H9 (cell line): ENCODE measurements around the gene MAP3K8. TPM values are rescaled to one million over a fixed set of nuclear protein-coding genes. Genes with fewer than 3 reads are reported as not detected.

Experiments
- DNase-seq: peaks from one replicate; pipeline ENCODE4 v3.0.0-alpha.2; 2017
- H2AFZ ChIP-seq: one replicate; pipeline ENCODE4 v1.6.1; 2013; ENCODE audit warnings: mild to moderate bottlenecking, low read length, control low read depth, moderate library complexity
- H2AK5ac ChIP-seq: 2 replicates; pipeline ENCODE4 v1.6.1; 2013; ENCODE audit warnings: low read length, control low read depth, mixed read lengths; ENCODE audit not compliant: insufficient read length
- H2BK120ac ChIP-seq: one replicate; pipeline ENCODE4 v1.6.1; 2013; ENCODE audit warnings: low read depth, mild to moderate bottlenecking, low read length, control low read depth, inconsistent platforms; ENCODE audit not compliant: poor library complexity, severe bottlenecking
- H2BK12ac ChIP-seq: 2 replicates; pipeline ENCODE4 v1.6.1; 2013; ENCODE audit warnings: low read length, control low read depth, mixed read lengths, low read depth; ENCODE audit not compliant: insufficient read length
- H2BK15ac ChIP-seq: 2 replicates; pipeline ENCODE4 v1.6.1; 2013; ENCODE audit warnings: low read depth, low read length, control low read depth
- H2BK20ac ChIP-seq: one replicate; pipeline ENCODE4 v1.6.1; 2013; ENCODE audit warnings: low read depth, mild to moderate bottlenecking, low read length, control low read depth, inconsistent platforms; ENCODE audit not compliant: poor library complexity, severe bottlenecking
- H2BK5ac ChIP-seq: 2 replicates; pipeline ENCODE4 v1.6.1; 2013; ENCODE audit warnings: low read length, control low read depth, mixed read lengths; ENCODE audit not compliant: insufficient read length
- H3K14ac ChIP-seq: 2 replicates; pipeline ENCODE4 v1.6.1; 2013; ENCODE audit warnings: low read length, control low read depth; ENCODE audit not compliant: insufficient read depth
- H3K18ac ChIP-seq: 2 replicates; pipeline ENCODE4 v1.6.1; 2013; ENCODE audit warnings: low read depth, mild to moderate bottlenecking, mixed read lengths, low read length, control low read depth; ENCODE audit not compliant: insufficient read length
- H3K23ac ChIP-seq: 2 replicates; pipeline ENCODE4 v1.6.1; 2013; ENCODE audit warnings: low read length, control low read depth, mixed read lengths, low read depth; ENCODE audit not compliant: insufficient read length
- H3K23me2 ChIP-seq: 2 replicates; pipeline ENCODE4 v1.6.1; 2013; ENCODE audit warnings: low read depth, mild to moderate bottlenecking, mixed read lengths, low read length, control low read depth; ENCODE audit not compliant: insufficient read length, poor library complexity, severe bottlenecking
- H3K27ac ChIP-seq: 2 replicates; pipeline ENCODE4 v1.5.1; 2013; ENCODE audit warnings: low read length, control low read depth, mixed read lengths, low read depth; ENCODE audit not compliant: insufficient read length
- H3K27me3 ChIP-seq: 2 replicates; pipeline ENCODE4 v1.6.1; 2013; ENCODE audit warnings: low read length, control low read depth, inconsistent platforms; ENCODE audit not compliant: insufficient read depth
- H3K4ac ChIP-seq: 2 replicates; pipeline ENCODE4 v1.6.1; 2013; ENCODE audit warnings: low read depth, mild to moderate bottlenecking, control low read depth, inconsistent platforms, low read length, moderate library complexity
- H3K4me1 ChIP-seq: 2 replicates; pipeline ENCODE4 v1.6.1; 2013; ENCODE audit warnings: low read length, control low read depth, inconsistent platforms; ENCODE audit not compliant: insufficient read depth
- H3K4me2 ChIP-seq: 2 replicates; pipeline ENCODE4 v1.6.1; 2013; ENCODE audit warnings: low read length, control low read depth, mixed read lengths; ENCODE audit not compliant: insufficient read length, insufficient read depth
- H3K56ac ChIP-seq: 2 replicates; pipeline ENCODE4 v1.6.1; 2013; ENCODE audit warnings: low read depth, mild to moderate bottlenecking, mixed read lengths, low read length, control low read depth; ENCODE audit not compliant: insufficient read length
- H3K79me1 ChIP-seq: 2 replicates; pipeline ENCODE4 v1.6.1; 2013; ENCODE audit warnings: low read depth, mild to moderate bottlenecking, moderate library complexity, low read length, control low read depth, inconsistent platforms; ENCODE audit not compliant: insufficient read depth, poor library complexity, severe bottlenecking
- H3K79me2 ChIP-seq: 2 replicates; pipeline ENCODE4 v1.6.1; 2013; ENCODE audit warnings: low read length, control low read depth, inconsistent platforms; ENCODE audit not compliant: insufficient read depth
- H3K9ac ChIP-seq: 2 replicates; pipeline ENCODE4 v1.6.1; 2013; ENCODE audit warnings: low read length, control low read depth, mixed read lengths; ENCODE audit not compliant: insufficient read length; ENCODE audit errors: extremely low read depth
- H3K9me3 ChIP-seq: one replicate; pipeline ENCODE4 v1.6.1; 2013; ENCODE audit warnings: low read depth, low read length, inconsistent platforms; ENCODE audit not compliant: control insufficient read depth
- H3T11ph ChIP-seq: one replicate; pipeline ENCODE4 v1.6.1; 2013; ENCODE audit warnings: mild to moderate bottlenecking, low read length, control low read depth, inconsistent platforms
- H4K20me1 ChIP-seq: one replicate; pipeline ENCODE4 v1.6.1; 2013; ENCODE audit not compliant: control insufficient read depth, insufficient read length, insufficient read depth
- H4K5ac ChIP-seq: 2 replicates; pipeline ENCODE4 v1.6.1; 2013; ENCODE audit warnings: low read depth, mild to moderate bottlenecking, mixed read lengths, low read length, control low read depth; ENCODE audit not compliant: insufficient read length
- H4K8ac ChIP-seq: replicated peaks from 2 replicates; pipeline ENCODE4 v1.6.1; 2013; ENCODE audit warnings: low read length, control low read depth, mixed read lengths, low read depth; ENCODE audit not compliant: insufficient read length
- H4K91ac ChIP-seq: 2 replicates; pipeline ENCODE4 v1.6.1; 2013; ENCODE audit warnings: low read depth, mild to moderate bottlenecking, moderate library complexity, mixed read lengths, low read length, control low read depth; ENCODE audit not compliant: insufficient read length
- H3K27ac Mint-ChIP-seq, 3 experiments: 2 replicates in 2 of 3; 3 replicates in 1 of 3; pipeline ENCODE4 v1.8.0; 2020 to 2021; ENCODE audit warnings: mixed read lengths in 3 of 3, mild to moderate bottlenecking in 1 of 3, moderate library complexity in 1 of 3
- H3K27me3 Mint-ChIP-seq: 2 replicates; pipeline ENCODE4 v1.8.0; 2021; ENCODE audit warnings: low read depth, mild to moderate bottlenecking, moderate library complexity, mixed read lengths
- H3K36me3 Mint-ChIP-seq, 3 experiments: 2 replicates in 2 of 3; 3 replicates in 1 of 3; pipeline ENCODE4 v1.8.0; 2020 to 2021; ENCODE audit warnings: low read depth in 3 of 3, mixed read lengths in 3 of 3; ENCODE audit not compliant: insufficient read depth in 1 of 3
- H3K4me1 Mint-ChIP-seq, 2 experiments: 2 replicates each; pipeline ENCODE4 v1.8.0; 2020; ENCODE audit warnings: mixed read lengths in 2 of 2
- H3K4me3 Mint-ChIP-seq, 2 experiments: 2 replicates in 1 of 2; 3 replicates in 1 of 2; pipeline ENCODE4 v1.8.0; 2020 to 2021; ENCODE audit warnings: mild to moderate bottlenecking in 2 of 2, mixed read lengths in 2 of 2, moderate library complexity in 1 of 2
- H3K9me3 Mint-ChIP-seq, 2 experiments: 2 replicates in 1 of 2; 3 replicates in 1 of 2; pipeline ENCODE4 v1.8.0; 2020; ENCODE audit warnings: mild to moderate bottlenecking in 2 of 2, mixed read lengths in 2 of 2, moderate library complexity in 1 of 2
- WGBS: extraction: QIAGEN DNeasy Blood & Tissue Kit; methylation state at CpG from one replicate; pipeline ENCODE4 v1.1.7; 2013; ENCODE audit warnings: missing lambda C conversion rate, low lambda C conversion rate, mixed read lengths; ENCODE audit not compliant: insufficient read length; ENCODE audit errors: extremely low coverage; 5-methylcytosine and 5-hydroxymethylcytosine counted together
- total RNA-seq: library from RNA; stranded (reverse); gene quantifications from 2 replicates; pipeline ENCODE4 v1.2.1, GENCODE V29; 2021
- TF ChIP-seq, protein P1 (sequence below): fragments of 200-600 bp; sonication (generic); conservative IDR thresholded peaks from 3 replicates; pipeline ENCODE4 v1.8.0; 2021; ENCODE audit warnings: antibody characterized with exemption, mild to moderate bottlenecking

Gene MAP3K8
- total RNA-seq, 1 experiment from 2014 or later: 3.5 TPM

DNA sequence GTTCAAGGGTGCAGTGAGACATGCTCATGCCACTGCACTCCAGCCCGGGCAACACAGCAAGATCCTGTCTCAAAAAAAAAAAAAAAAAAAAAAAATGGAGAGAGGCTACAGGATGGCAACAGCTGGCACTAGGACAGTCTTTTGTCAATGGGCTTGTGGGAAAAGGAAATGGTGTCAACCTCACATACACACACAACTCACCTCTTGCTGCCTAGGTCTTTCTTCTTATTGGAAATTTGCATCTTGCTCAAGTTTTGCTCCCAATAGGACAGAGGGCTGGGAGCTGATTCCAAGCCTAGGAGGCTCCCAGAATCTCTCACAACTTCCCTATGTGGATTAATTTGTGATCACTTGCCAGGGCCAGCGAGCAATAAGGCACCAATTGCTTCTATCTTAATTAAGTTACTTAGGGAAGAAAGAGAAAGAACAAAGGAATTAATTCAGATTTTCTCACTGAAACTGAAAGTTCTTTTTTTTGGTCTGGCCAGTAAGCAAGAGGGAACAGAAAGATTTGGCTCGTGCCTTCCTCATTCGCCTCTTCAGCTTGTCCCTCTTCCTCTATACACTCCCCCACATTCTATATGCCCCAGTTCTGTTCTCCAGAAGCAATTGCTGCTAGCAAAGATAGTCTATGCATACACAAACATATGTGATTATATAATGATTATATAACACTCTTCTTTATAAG, 33.8 kb downstream of the MAP3K8 start:
- H3K4me1 ChIP-seq: no peaks in the 10 kb centered on the region
- no peak overlapping the region for H3K18ac ChIP-seq
- no peak overlapping the region for H2BK5ac ChIP-seq
- no peak overlapping the region for H3K9ac ChIP-seq
- H2BK15ac ChIP-seq: no peak overlapping the region
- TF ChIP-seq, protein P1, sequence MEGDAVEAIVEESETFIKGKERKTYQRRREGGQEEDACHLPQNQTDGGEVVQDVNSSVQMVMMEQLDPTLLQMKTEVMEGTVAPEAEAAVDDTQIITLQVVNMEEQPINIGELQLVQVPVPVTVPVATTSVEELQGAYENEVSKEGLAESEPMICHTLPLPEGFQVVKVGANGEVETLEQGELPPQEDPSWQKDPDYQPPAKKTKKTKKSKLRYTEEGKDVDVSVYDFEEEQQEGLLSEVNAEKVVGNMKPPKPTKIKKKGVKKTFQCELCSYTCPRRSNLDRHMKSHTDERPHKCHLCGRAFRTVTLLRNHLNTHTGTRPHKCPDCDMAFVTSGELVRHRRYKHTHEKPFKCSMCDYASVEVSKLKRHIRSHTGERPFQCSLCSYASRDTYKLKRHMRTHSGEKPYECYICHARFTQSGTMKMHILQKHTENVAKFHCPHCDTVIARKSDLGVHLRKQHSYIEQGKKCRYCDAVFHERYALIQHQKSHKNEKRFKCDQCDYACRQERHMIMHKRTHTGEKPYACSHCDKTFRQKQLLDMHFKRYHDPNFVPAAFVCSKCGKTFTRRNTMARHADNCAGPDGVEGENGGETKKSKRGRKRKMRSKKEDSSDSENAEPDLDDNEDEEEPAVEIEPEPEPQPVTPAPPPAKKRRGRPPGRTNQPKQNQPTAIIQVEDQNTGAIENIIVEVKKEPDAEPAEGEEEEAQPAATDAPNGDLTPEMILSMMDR: no peak
- no peak overlapping the region for H4K5ac ChIP-seq
- H4K91ac ChIP-seq: no peak overlapping the region
- no peak overlapping the region for H3K56ac ChIP-seq
- H2BK20ac ChIP-seq: no peak overlapping the region
- H3K4me2 ChIP-seq: no peak overlapping the region
- WGBS: no CpG with 5 or more reads among the region's 4 CpGs
- H3K23ac ChIP-seq: no peak overlapping the region
- no peak overlapping the region for H2AFZ ChIP-seq
- H2AK5ac ChIP-seq: no peak overlapping the region
- no peaks in the 10 kb centered on the region for H3K36me3 Mint-ChIP-seq
- no peaks in the 10 kb centered on the region for H3K9me3 ChIP-seq
- H3K9me3 Mint-ChIP-seq: no peaks in the 10 kb centered on the region
- H2BK12ac ChIP-seq: no peak overlapping the region
- H3K23me2 ChIP-seq: no peaks in the 10 kb centered on the region
- H3K4me3 Mint-ChIP-seq: no peak overlapping the region
- H3T11ph ChIP-seq: no peak overlapping the region
- DNase-seq: no peak
- no peak overlapping the region for H3K14ac ChIP-seq
- H3K27me3 ChIP-seq: no peaks in the 10 kb centered on the region
- H4K8ac ChIP-seq: no peak overlapping the region
- H2BK120ac ChIP-seq: no peak overlapping the region
- H3K27me3 Mint-ChIP-seq: no peaks in the 10 kb centered on the region; the same call in 1 of the 2 replicates
- peaks cover 0 to 2% of the 10 kb centered on the region in 2 experiments; a peak in 1 of 4 replicates for H3K4me1 Mint-ChIP-seq
- peak overlapping the region in 1 of 3 experiments; percentile 87; a peak in 1 of 7 replicates for H3K27ac Mint-ChIP-seq
- H3K4ac ChIP-seq: no peak overlapping the region
- H3K79me2 ChIP-seq: no peaks in the 10 kb centered on the region
- no peaks in the 10 kb centered on the region for H3K79me1 ChIP-seq
- no peaks in the 10 kb centered on the region for H4K20me1 ChIP-seq
- no peak overlapping the region for H3K27ac ChIP-seq
